ENCODE measurements around the gene ULK1. TPM values are rescaled to one million over a fixed set of nuclear protein-coding genes. Genes with fewer than 3 reads are reported as not detected.
"Not testable (repeated sequence)": the region's sequence is repeated elsewhere in the genome, so short reads cannot be mapped to it uniquely, and the experiment has no call there.

The ULK1 gene
- total RNA-seq, 1 donor from 2014 or later = 43.7 TPM

DNA sequence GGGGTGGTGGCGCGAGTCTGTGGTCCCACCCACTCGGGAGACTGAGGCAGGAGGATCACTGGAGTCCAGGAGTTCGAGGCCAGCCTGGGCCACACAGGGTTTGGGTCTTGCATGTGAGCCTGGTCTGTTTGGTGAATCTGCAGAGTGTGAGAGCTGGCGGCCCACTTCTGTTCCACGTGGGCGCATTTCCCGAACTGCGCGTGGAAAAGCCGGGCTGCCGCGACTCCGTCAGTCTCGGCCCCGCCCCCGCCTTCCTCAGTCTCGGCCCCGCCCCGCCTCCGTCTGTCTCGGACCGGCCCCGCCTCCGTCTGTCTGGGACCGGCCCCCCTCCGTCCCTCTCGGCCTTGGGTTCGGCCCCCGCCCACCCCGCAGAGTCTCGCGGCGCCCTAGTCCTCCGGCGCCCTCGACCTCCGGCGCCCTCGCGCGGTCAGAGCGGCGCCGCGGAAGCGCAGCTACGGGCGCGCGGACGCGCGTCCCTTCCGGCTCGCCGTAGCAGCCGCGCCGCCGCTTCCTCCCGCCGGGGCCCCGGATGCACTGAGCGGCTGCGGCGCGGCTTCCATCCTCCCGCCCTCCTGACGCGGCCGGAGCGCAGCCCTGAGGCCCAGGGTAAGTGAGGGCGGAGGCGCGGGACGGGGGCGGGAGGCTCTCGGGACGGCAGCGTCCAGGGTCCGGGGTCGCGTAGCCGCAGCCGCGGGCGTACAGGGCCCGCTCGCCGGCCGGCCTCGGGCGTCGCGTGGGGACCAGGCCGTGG is 55.2 kb downstream of the ULK1 start, which contains the start of gene EP400:
Gene EP400 (plus strand): TSS at position 512 of the 751 bp plus-strand sequence. CDS start 10,678 bp downstream, outside the sequence.
- intact Hi-C loops (cut with DNase I) = loop anchor here (1.0 kb wide), 4 partner anchors 20 to 98 kb away; partner anchors contain the start of genes PUS1 and ULK1
- peak; percentile 97 for DNase-seq (ENCODE audit: low spot score)

DNA sequence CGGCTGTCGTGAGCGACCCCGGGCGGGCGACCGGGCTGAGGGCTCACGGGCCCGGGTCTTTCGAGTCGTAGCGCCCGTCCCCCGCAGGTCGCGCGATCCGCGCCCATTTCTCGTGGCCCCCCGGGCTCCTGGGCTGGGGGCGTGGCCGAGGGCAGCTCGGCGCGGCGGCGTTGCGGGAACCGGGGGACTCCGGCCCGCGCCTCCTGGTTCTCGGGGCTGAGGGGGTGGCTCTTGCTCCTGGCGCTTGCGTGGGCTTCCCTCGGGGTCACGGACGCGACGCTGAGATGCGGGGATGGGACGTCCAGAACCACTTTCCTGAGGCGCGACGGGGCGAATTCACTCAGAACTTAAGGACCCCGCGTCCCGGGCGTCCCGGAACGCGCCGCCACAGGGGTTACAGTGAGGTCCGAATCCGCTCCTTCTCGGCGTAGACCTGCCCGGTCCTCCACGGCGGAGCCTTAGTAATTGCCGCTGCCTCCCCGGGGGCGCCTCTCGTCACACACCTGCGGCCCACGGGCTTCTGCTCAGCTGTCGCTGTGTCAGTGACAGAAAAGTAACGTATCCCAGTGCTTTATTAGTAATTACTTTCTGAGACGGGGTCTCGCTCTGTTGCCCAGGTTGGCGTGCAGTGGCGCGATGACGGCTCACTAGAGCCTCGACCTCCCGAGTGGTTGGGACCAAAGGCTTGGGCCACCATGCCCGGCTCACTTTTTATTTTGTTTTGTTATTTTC is 55.9 kb downstream of the ULK1 start:
- intact Hi-C loops (cut with DNase I) = no loop called here
- DNase-seq (ENCODE audit: low spot score) = peak; percentile 76

DNA sequence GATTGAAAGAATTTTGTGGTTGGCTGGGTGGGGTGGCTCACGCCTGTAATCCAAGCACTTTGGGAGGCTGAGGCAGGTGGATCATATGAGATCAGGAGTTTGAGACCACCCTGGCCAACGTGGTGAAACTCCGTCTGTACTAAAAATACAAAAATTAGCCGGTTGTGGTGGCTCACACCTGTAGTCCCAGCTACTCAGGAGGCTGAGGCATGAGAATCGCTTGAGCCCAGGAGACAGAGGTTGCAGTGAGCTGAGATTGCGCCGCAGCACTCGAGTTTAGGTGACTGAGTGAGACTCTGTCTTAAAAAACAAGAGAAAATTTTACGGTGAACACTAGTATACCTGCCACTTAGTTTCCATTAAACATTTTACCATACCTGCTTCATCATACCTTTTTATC is 59.4 kb downstream of the ULK1 start:
- DNase-seq (ENCODE audit: low spot score); intact Hi-C loops (cut with DNase I): not testable (repeated sequence)

DNA sequence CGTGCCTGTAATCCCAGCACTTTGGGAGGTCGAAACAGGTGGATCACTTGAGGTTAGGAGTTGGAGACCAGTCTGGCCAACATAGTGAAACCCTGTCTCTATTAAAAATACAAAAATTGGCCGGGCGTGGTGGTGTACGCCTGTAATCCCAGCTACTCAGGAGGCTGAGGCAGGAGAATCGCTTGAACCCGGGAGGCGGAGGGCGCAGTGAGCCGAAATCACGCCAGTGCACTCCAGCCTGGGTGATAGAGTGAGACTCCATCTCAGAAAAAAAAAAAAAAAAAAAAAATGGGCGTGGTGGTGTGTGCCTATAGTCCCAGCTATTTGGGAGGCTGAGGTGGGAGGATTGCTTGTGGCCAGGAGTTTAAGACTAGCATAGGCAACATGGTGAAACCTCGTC is 60.0 kb downstream of the ULK1 start:
- intact Hi-C loops (cut with DNase I); DNase-seq (ENCODE audit: low spot score): not testable (repeated sequence)

DNA sequence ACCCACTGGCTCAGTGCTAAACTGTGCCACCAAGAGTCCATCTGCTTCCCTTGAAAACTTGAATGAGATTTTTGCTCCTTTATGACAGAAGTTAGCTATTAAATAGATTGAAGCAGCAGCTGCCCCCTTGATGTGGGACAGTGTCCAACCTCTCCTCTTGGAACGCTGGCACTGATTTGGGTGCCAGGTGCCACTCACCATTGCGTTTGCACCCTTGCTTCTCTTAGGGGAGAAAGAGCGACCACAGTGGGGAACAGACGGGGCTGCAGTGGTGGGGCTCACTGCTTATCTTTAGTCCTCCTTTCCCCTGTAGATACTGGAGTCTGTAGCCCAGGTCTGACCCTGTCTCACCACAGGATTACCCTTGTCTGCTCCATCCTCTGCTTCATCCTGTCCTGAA is 64.7 kb downstream of the ULK1 start:
- no peak for DNase-seq (ENCODE audit: low spot score)
- intact Hi-C loops (cut with DNase I) = no loop called here

DNA sequence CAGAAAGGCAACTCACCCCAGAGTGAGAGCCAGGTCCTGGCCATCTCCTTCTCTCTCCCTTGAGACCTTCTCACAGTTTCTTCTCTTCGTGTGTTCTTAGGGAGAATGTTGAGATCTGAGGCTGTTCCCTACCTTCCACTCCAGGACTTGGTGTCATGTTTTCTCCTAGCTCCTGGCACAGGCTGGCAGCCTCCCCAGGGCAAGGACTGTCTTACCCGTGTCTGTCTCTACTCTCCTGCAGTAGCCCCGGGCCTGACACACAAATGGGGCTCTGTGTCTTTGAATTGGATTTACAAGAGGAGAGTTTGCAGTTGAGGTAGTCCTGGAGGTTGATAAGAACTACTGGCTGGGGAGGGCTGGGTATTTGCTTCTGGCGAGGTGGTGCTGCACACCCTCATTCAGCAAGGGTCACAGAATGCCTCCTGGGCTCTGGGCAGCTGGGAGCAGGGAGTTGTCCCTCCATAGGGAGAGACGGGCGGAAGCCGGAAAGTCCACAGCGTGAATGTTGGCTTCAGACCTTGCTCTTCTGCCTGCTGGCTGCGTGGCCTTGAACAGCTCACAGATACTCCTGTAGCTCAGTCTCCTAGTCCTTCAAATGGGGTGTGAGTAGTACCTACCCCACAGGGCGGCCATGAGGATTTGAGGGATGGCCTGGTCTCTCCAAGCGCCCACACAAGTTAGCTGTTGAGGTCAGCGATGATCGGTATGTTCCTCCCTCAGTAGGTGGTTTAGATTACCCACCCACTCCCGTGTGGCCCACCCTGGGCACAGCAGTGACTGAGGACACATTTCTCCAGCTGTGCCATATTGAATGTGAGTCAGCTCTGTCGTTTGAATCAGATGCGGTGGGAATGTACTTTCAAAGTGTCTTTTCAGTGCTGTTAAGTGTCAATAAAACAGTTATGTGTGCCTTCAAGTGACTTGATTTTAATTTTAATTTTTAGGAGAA is 65.5 kb downstream of the ULK1 start:
- intact Hi-C loops (cut with DNase I) = no loop called here
- DNase-seq (ENCODE audit: low spot score) = no peak

DNA sequence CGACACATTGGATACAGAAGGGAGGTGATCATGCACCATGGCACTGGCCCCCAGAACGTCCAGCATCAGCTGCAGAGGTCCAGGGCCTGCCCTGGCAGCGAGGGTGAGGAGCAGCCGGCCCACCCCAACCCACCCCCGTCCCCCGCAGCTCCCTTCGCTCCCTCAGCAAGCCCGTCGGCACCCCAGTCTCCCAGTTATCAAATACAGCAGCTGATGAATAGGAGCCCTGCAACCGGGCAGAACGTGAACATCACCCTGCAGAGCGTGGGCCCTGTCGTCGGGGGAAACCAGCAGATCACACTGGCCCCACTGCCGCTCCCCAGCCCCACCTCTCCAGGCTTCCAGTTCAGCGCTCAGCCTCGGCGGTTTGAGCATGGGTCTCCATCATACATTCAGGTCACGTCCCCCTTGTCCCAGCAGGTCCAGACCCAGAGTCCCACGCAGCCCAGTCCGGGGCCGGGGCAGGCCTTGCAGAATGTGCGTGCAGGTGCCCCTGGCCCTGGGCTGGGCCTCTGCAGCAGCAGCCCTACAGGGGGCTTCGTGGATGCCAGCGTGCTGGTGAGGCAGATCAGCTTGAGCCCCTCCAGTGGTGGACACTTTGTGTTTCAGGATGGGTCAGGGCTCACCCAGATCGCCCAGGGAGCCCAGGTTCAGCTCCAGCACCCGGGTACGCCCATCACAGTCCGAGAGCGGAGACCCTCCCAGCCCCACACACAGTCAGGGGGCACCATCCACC is 66.3 kb downstream of the ULK1 start:
- intact Hi-C loops (cut with DNase I); DNase-seq (ENCODE audit: low spot score): not testable (repeated sequence)

DNA sequence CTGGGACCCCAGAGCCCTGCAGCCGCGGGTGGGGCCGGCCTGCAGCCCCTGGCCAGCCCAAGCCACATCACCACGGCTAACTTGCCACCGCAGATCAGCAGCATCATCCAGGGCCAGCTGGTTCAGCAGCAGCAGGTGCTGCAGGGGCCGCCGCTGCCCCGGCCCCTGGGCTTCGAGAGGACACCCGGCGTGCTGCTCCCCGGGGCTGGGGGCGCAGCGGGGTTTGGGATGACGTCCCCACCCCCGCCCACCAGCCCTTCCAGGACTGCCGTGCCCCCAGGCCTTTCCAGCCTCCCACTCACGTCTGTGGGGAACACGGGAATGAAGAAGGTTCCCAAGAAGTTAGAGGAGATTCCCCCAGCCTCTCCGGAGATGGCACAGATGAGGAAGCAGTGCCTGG is 66.9 kb downstream of the ULK1 start:
- DNase-seq (ENCODE audit: low spot score); intact Hi-C loops (cut with DNase I): not testable (repeated sequence)

DNA sequence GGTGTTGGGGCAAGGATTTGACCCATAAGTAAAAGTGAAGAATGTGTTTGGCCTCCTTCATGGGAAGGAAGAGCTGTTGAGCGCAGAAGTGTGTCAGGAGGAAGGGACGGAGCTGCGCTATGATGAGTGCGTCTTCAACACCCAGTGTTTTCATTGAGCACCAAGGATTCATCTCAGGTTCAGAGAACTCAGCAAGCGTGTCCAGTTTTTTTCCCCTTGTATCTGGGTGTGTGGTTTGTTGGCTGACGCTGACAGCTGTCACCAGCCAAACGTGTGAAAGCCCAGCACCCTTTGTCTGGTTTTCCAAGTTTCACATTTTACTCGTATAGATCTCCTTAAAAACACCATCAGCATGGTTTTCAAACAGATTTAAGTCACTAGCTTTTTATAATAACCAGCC is 67.6 kb downstream of the ULK1 start:
- intact Hi-C loops (cut with DNase I) = no loop called here

DNA sequence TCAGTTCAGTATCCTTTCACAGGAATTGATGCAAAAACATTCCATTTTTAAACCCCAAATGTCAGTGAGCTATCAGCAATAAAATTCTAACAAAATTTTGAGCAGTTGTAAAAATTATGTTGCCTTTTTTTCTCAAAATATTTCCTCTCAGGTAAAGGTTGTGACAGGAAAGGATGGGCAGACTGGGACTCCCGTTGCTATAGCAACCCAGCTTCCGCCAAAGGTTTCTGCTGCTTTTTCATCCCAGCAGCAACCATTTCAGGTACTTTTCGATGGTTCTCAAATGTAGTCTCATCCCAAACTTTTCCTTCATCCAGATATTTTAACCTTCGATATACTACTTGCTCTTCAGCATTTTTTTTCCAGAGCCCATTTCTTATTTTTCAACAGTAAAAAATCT is 69.0 kb downstream of the ULK1 start:
- no peak for DNase-seq (ENCODE audit: low spot score)
- intact Hi-C loops (cut with DNase I) = no loop called here

More for the DNA sequence above, 67.6 kb downstream of the ULK1 start:
- no peak for DNase-seq (ENCODE audit: low spot score)

DNA sequence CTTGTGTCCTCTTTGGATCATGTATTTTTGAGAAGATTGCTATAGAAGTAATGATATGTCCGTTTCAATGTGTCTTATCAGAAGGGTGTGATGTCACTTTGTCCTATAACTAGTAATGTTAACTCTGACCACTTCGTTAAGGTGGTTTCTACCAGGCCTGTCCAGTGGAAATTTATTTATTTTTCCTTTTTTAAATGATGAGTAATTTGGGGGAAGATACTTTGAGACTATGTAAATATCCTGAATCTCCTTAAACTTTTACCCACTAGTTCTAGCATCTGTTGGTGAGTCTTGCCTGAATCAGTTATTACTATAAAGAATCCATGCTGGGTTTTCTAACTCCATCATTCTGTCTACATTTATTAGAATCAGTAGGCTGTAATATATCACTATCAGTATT is 70.7 kb downstream of the ULK1 start:
- intact Hi-C loops (cut with DNase I) = no loop called here

DNA sequence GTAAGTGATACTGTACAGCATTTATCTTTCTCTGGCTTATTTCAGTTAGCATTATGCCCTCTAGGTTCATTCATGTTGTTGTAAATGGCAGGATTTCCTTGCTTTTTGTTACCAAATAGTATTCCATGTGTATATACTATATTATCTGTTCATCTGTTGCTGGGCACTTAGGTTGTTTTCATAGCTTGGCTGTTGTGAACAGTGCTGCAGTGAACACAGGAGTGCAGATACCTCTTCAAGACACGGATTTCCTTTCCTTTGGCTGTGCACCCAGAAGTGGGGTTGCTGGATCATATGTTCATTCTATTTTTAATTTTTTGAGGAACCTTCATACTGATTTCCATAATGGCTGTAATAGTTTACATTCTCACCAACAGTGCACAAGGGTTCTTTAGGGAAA is 76.8 kb downstream of the ULK1 start:
- intact Hi-C loops (cut with DNase I) = no loop called here
- DNase-seq (ENCODE audit: low spot score) = no peak

More for the DNA sequence above, 70.7 kb downstream of the ULK1 start:
- no peak for DNase-seq (ENCODE audit: low spot score)

Other genes starting within 250 kb of the ULK1 start
- gene SFSWAP, start 183.5 kb upstream of the ULK1 start, total RNA-seq = 20.9 TPM
- 0.78 TPM for gene MMP17, start 66.2 kb upstream of the ULK1 start, total RNA-seq
- gene PUS1, start 34.7 kb downstream of the ULK1 start, total RNA-seq = 9.9 TPM
- gene EP400, start 55.3 kb downstream of the ULK1 start, total RNA-seq = 23.1 TPM
- 9.6 TPM for gene DDX51, start 249.7 kb downstream of the ULK1 start, total RNA-seq
- gene NOC4L, start 249.8 kb downstream of the ULK1 start, total RNA-seq = 8.6 TPM